Neural progenitor cell (in vitro differentiated cells): ENCODE results near the gene ITPR2. TPM values are rescaled to one million over a fixed set of nuclear protein-coding genes. Genes with fewer than 3 reads are reported as not detected.

Source experiments
- DNase-seq: peaks from one replicate; pipeline ENCODE4 v3.0.0-alpha.2; 2016; ENCODE audit warnings: low spot score
- H2AFZ ChIP-seq: fragments of 200-600 bp; sonication (generic); replicated peaks from 2 replicates; pipeline ENCODE4 v1.6.1; 2016; ENCODE audit warnings: antibody characterized with exemption
- H3F3A ChIP-seq: fragments of 200-600 bp; sonication (generic); 2 replicates; pipeline ENCODE4 v1.6.1; 2016; ENCODE audit warnings: antibody characterized with exemption, low read depth
- H3K27ac ChIP-seq: fragments of 200-600 bp; sonication (generic); 2 replicates; pipeline ENCODE4 v1.5.1; 2016; ENCODE audit warnings: mild to moderate bottlenecking
- H3K27me3 ChIP-seq: fragments of 200-600 bp; sonication (generic); 2 replicates; pipeline ENCODE4 v1.6.1; 2016; ENCODE audit warnings: mild to moderate bottlenecking, moderate library complexity
- H3K36me3 ChIP-seq: fragments of 200-600 bp; sonication (generic); 2 replicates; pipeline ENCODE4 v1.5.1; 2016
- H3K4me1 ChIP-seq: fragments of 200-600 bp; sonication (generic); 2 replicates; pipeline ENCODE4 v1.6.1; 2016; ENCODE audit warnings: mixed run types
- H3K4me2 ChIP-seq: fragments of 200-600 bp; sonication (generic); 2 replicates; pipeline ENCODE4 v1.6.1; 2016
- H3K4me3 ChIP-seq: fragments of 200-600 bp; sonication (generic); 2 replicates; pipeline ENCODE4 v1.5.1; 2016
- H3K79me2 ChIP-seq: fragments of 200-600 bp; sonication (generic); 2 replicates; pipeline ENCODE4 v1.6.1; 2016; ENCODE audit warnings: low read depth
- H3K9ac ChIP-seq: fragments of 200-600 bp; sonication (generic); 2 replicates; pipeline ENCODE4 v1.6.1; 2016
- H3K9me3 ChIP-seq: fragments of 200-600 bp; sonication (generic); 2 replicates; pipeline ENCODE4 v1.5.1; 2016; ENCODE audit warnings: low read depth
- H4K20me1 ChIP-seq: fragments of 200-600 bp; sonication (generic); 2 replicates; pipeline ENCODE4 v1.6.1; 2016; ENCODE audit warnings: low read depth
- H3K27ac Mint-ChIP-seq: 3 replicates; pipeline ENCODE4 v1.8.0; 2021; ENCODE audit warnings: mixed read lengths
- H3K27me3 Mint-ChIP-seq: 2 replicates; pipeline ENCODE4 v1.8.0; 2022; ENCODE audit warnings: low read depth, mild to moderate bottlenecking, inconsistent platforms, moderate library complexity, mixed read lengths; ENCODE audit not compliant: insufficient read depth
- H3K36me3 Mint-ChIP-seq: 3 replicates; pipeline ENCODE4 v1.8.0; 2021; ENCODE audit warnings: mixed read lengths
- H3K4me1 Mint-ChIP-seq: 3 replicates; pipeline ENCODE4 v1.8.0; 2021; ENCODE audit warnings: mixed read lengths
- H3K4me3 Mint-ChIP-seq: 3 replicates; pipeline ENCODE4 v1.8.0; 2021; ENCODE audit warnings: mild to moderate bottlenecking, moderate library complexity, mixed read lengths
- H3K9me3 Mint-ChIP-seq: 3 replicates; pipeline ENCODE4 v1.8.0; 2020; ENCODE audit warnings: mixed read lengths
- EZH2 ChIP-seq: fragments of 200-600 bp; sonication (generic); IDR thresholded peaks from 2 replicates; pipeline ENCODE4 v1.6.1; 2017; ENCODE audit warnings: antibody characterized with exemption, mild to moderate bottlenecking, moderate library complexity
- EZH2phosphoT487 ChIP-seq: fragments of 200-600 bp; sonication (generic); IDR thresholded peaks from 2 replicates; pipeline ENCODE4 v1.6.1; 2017; ENCODE audit warnings: antibody characterized with exemption
- total RNA-seq: library from RNA; depleted of rRNA; stranded (reverse); fragments of >200 nt; gene quantifications from 2 replicates; pipeline ENCODE4 v1.2.3, GENCODE V29; 2015; ENCODE audit warnings: low replicate concordance
- TF ChIP-seq, protein P1 (sequence below): fragments of 200-600 bp; sonication (generic); IDR thresholded peaks from 2 replicates; pipeline ENCODE4 v1.5.1; 2017; ENCODE audit warnings: antibody characterized with exemption, mild to moderate bottlenecking

The ITPR2 gene
- total RNA-seq, 1 donor from 2014 or later, result 11.4 TPM

DNA sequence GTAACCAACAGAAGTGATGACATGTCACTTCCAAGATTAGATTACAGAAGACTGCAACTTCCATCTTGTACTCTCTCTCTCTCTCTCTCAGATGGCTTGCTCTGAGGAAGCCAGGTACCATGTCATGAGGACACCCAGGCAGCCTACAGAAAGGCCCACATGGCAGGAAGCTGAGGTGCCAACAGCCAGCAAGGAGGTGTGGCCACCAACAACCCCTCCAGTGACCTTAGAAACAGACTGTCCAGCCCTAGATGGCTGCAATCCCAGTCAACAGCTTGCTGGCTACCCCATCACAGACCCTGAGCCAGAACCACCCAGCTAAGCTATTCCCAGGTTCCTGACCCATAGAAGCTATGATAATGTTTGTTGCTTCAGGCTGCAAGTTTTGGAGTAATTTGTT, 178.4 kb downstream of the ITPR2 start:
- Histone ChIP-seq H3K27me3 (no peaks in the 10 kb centered on the region), H3K4me1 (no peaks in the 10 kb centered on the region), H2AFZ (no peak overlapping the region), H3F3A (no peaks in the 10 kb centered on the region), H3K9me3 (no peaks in the 10 kb centered on the region), H3K36me3 (no peaks in the 10 kb centered on the region), H3K27ac (no peak overlapping the region), H3K4me3 (no peak overlapping the region), H4K20me1 (no peaks in the 10 kb centered on the region), H3K4me2 (no peak overlapping the region), H3K79me2 (no peaks in the 10 kb centered on the region), H3K9ac (no peak overlapping the region)
- Mint-ChIP-seq H3K4me3 (no peak overlapping the region), H3K27me3 (peaks cover 2% of the 10 kb centered on the region), H3K4me1 (no peaks in the 10 kb centered on the region), H3K27ac (no peak overlapping the region), H3K36me3 (no peaks in the 10 kb centered on the region), H3K9me3 (peaks cover 3% of the 10 kb centered on the region)
- TF ChIP-seq, protein P1, sequence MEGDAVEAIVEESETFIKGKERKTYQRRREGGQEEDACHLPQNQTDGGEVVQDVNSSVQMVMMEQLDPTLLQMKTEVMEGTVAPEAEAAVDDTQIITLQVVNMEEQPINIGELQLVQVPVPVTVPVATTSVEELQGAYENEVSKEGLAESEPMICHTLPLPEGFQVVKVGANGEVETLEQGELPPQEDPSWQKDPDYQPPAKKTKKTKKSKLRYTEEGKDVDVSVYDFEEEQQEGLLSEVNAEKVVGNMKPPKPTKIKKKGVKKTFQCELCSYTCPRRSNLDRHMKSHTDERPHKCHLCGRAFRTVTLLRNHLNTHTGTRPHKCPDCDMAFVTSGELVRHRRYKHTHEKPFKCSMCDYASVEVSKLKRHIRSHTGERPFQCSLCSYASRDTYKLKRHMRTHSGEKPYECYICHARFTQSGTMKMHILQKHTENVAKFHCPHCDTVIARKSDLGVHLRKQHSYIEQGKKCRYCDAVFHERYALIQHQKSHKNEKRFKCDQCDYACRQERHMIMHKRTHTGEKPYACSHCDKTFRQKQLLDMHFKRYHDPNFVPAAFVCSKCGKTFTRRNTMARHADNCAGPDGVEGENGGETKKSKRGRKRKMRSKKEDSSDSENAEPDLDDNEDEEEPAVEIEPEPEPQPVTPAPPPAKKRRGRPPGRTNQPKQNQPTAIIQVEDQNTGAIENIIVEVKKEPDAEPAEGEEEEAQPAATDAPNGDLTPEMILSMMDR, result no peak
- TF ChIP-seq EZH2, result no peak
- no peak for TF ChIP-seq EZH2phosphoT487
- no peak for DNase-seq

DNA sequence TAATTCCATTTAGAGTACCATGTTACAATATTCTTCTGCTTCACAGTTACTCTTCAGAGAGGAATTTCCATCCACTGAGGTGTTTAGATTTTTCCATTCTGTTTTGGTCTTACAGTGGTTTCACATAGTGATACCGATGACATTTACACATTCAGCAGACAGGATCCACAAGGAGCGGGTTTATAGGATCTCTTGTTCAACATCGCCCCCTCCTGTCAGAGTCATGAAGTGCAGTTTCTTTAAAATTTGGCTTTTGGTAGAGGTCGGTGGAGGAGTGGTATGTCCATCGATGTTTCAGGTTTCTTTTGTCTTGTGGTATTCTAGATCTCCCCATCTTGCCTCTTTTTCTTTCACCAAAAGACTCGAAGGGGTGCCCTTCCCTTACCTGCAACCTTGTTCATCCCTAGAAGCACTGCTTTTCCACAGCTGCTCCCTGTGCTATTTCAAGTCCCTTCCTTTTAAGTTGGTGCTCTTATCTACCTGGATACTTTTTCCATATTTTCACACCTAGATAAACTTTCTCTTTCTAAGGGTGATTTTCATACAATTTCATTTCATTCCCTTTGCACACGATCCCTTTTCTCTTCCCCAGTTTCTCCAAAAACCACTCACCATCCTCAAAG, 181.3 kb downstream of the ITPR2 start:
- Histone ChIP-seq H3K27ac (no peak overlapping the region), H2AFZ (peak overlapping the region; percentile 60), H3K9me3 (no peaks in the 10 kb centered on the region), H4K20me1 (no peaks in the 10 kb centered on the region), H3F3A (no peaks in the 10 kb centered on the region), H3K27me3 (no peaks in the 10 kb centered on the region), H3K4me2 (no peak overlapping the region), H3K79me2 (no peaks in the 10 kb centered on the region), H3K4me1 (peaks cover 4% of the 10 kb centered on the region), H3K36me3 (no peaks in the 10 kb centered on the region), H3K9ac (no peak overlapping the region), H3K4me3 (no peak overlapping the region)
- Mint-ChIP-seq H3K4me1 (no peaks in the 10 kb centered on the region), H3K4me3 (no peak overlapping the region), H3K27ac (no peak overlapping the region), H3K9me3 (peaks cover 3% of the 10 kb centered on the region), H3K36me3 (no peaks in the 10 kb centered on the region), H3K27me3 (peaks cover 2% of the 10 kb centered on the region)
- peak; percentile 73 for DNase-seq
- TF ChIP-seq EZH2, result no peak
- TF ChIP-seq, protein P1, result peak; percentile 94
- no peak for TF ChIP-seq EZH2phosphoT487

DNA sequence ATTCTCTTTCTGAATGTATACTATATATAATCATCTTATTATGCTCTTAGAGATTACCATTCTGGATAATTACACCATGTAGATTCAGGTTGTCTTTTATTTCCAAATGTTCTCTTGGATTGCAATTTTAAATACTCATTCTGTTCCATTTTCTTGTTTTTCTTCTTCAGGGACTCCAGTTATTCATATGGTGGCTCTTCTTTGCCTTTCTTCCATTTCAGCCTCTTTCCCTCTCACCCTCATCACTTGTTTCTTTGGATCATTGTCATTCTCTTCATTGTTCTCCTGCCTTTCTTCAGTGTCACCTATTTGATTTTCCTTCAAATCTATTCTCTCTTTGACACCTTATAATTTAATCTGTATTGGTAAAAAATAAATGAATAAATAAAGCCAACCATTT, 182.0 kb downstream of the ITPR2 start:
- no peak overlapping the region for H3K4me2 ChIP-seq
- no peaks in the 10 kb centered on the region for H3K79me2 ChIP-seq
- TF ChIP-seq EZH2phosphoT487 (no peak), EZH2 (no peak)
- TF ChIP-seq, protein P1, result no peak
- no peak overlapping the region for H3K9ac ChIP-seq
- peaks cover 4% of the 10 kb centered on the region for H3K4me1 ChIP-seq
- H3K4me3 ChIP-seq, result no peak overlapping the region
- no peaks in the 10 kb centered on the region for H3K9me3 ChIP-seq
- H4K20me1 ChIP-seq, result no peaks in the 10 kb centered on the region
- H3K36me3 Mint-ChIP-seq, result no peaks in the 10 kb centered on the region
- H3K9me3 Mint-ChIP-seq, result peaks cover 3% of the 10 kb centered on the region
- H2AFZ ChIP-seq, result no peak overlapping the region
- no peaks in the 10 kb centered on the region for H3K27me3 ChIP-seq
- H3K36me3 ChIP-seq, result no peaks in the 10 kb centered on the region
- H3K27ac Mint-ChIP-seq, result no peak overlapping the region
- no peaks in the 10 kb centered on the region for H3F3A ChIP-seq
- H3K27ac ChIP-seq, result no peak overlapping the region
- no peak overlapping the region for H3K4me3 Mint-ChIP-seq
- peaks cover 2% of the 10 kb centered on the region for H3K27me3 Mint-ChIP-seq
- H3K4me1 Mint-ChIP-seq, result no peaks in the 10 kb centered on the region
- DNase-seq, result no peak
